Body of pancreas (tissue), 4 donors: ENCODE results near the gene ATAD3C.

ENCODE experiments used
- CTCF ChIP-seq, 7 experiments: fragments of 450-650 bp in 4 of 7; fragments of 200-600 bp in 3 of 7; sonication (generic) in 3 of 7; IDR thresholded peaks; one replicate each; pipeline ENCODE4 v1.5.1; 2016 to 2019; ENCODE audit warnings: antibody characterized with exemption in 7 of 7
- POLR2A ChIP-seq, 3 donors: fragments of 450-650 bp; IDR thresholded peaks; one replicate each; pipeline ENCODE4 v1.6.1; 2016; ENCODE audit warnings: antibody characterized with exemption in 3 of 3, mild to moderate bottlenecking in 2 of 3

- TF ChIP-seq CTCF (IDR thresholded peaks at IDR 0.05) = no peak
- peak in 2 of 3 donors; percentile 38 to 44 for TF ChIP-seq POLR2A (IDR thresholded peaks at IDR 0.05)
These were observed 13.0 kb downstream of the ATAD3C start for GRCh38 chr1:1462318-1462966.
